Panc1 (cell line): ENCODE data around the gene GPSM1. TPM values are rescaled to one million over a fixed set of nuclear protein-coding genes. Genes with fewer than 3 reads are reported as not detected.

Experiments
- ATAC-seq: fragments of 200-7000 bp; cut with Tn5 transposase; 2 replicates; pipeline ENCODE4 v1.9.1; 2020; ENCODE audit warnings: mild to moderate bottlenecking, moderate library complexity
- BruUV-seq: library from RNA; stranded (reverse); fragments of 400-500 nt; replicated peaks from 2 replicates; lab custom pipeline; 2021; lab: Mats Ljungman, UMichigan
- CTCF ChIA-PET: fragments of 300-600 bp; sonication (Branson Sonifier 250); formaldehyde crosslinking; loops from one replicate; lab custom pipeline; 2022; ENCODE audit warnings: antibody characterized with exemption; lab: Charles Lee
- POLR2A ChIA-PET: fragments of 300-600 bp; sonication (Branson Sonifier 250); formaldehyde crosslinking; loops from one replicate; lab custom pipeline; 2022; ENCODE audit warnings: antibody characterized with exemption; lab: Charles Lee
- DNase-seq: peaks from one replicate; pipeline ENCODE4 v3.0.0-alpha.2; 2010; ENCODE audit warnings: low read depth, low spot score
- H3K27ac ChIP-seq: 2 replicates; pipeline ENCODE4 v1.5.1; 2011; ENCODE audit warnings: mild to moderate bottlenecking, low read length, inconsistent platforms
- H3K27me3 ChIP-seq: fragments of 200-500 bp; sonication (Bioruptor generic); 2 replicates; pipeline ENCODE4 v1.6.0; 2014; ENCODE audit warnings: low read length, inconsistent platforms; ENCODE audit not compliant: control insufficient read depth, insufficient read depth
- H3K36me3 ChIP-seq: fragments of 200-500 bp; sonication (Bioruptor generic); 2 replicates; pipeline ENCODE4 v1.5.1; 2014; ENCODE audit warnings: inconsistent platforms, mild to moderate bottlenecking, low read length, moderate library complexity; ENCODE audit not compliant: control insufficient read depth, insufficient read depth
- H3K4me1 ChIP-seq: 2 replicates; pipeline ENCODE4 v1.5.1; 2011; ENCODE audit warnings: inconsistent platforms, mild to moderate bottlenecking, low read length, moderate library complexity; ENCODE audit not compliant: control insufficient read depth, insufficient read depth
- H3K4me3 ChIP-seq, 2 experiments: 2 replicates each; pipeline ENCODE4 v1.5.1; 2011 to 2012; ENCODE audit warnings: low read depth in 2 of 2, low read length in 2 of 2, mild to moderate bottlenecking in 2 of 2, inconsistent platforms in 1 of 2, moderate library complexity in 1 of 2
- H3K9me3 ChIP-seq: fragments of 200-500 bp; sonication (Bioruptor generic); 2 replicates; pipeline ENCODE4 v1.5.1; 2014; ENCODE audit warnings: low read depth, mild to moderate bottlenecking, inconsistent platforms, low read length, moderate library complexity; ENCODE audit not compliant: control insufficient read depth, insufficient read depth
- CTCF ChIP-seq: fragments of 450-650 bp; IDR thresholded peaks from 2 replicates; pipeline ENCODE4 v1.5.1; 2017; ENCODE audit warnings: mild to moderate bottlenecking
- POLR2AphosphoS5 ChIP-seq: IDR thresholded peaks from 2 replicates; pipeline ENCODE4 v1.6.1; 2012; ENCODE audit warnings: mild to moderate bottlenecking, low read depth, low read length, moderate library complexity
- REST ChIP-seq, 2 experiments: IDR thresholded peaks; 2 replicates each; pipeline ENCODE4 v1.6.1; 2011 to 2012; ENCODE audit warnings: low read depth in 2 of 2, control low read depth in 1 of 2, low read length in 1 of 2, mild to moderate bottlenecking in 1 of 2, moderate library complexity in 1 of 2; ENCODE audit not compliant: insufficient read depth in 1 of 2
- SIN3A ChIP-seq: IDR thresholded peaks from 2 replicates; pipeline ENCODE4 v1.6.1; 2012; ENCODE audit warnings: low read depth, mild to moderate bottlenecking, low read length, moderate library complexity, borderline replicate concordance; ENCODE audit not compliant: insufficient read depth
- TCF7L2 ChIP-seq: IDR thresholded peaks from 2 replicates; pipeline ENCODE4 v1.6.1; 2011; ENCODE audit warnings: mild to moderate bottlenecking, low read depth, low read length, inconsistent platforms
- in situ Hi-C: cut with HindIII; loops from 2 replicates; pipeline ENCODE4 v1.10.0; 2016; ENCODE audit warnings: low sequenced_read_pairs, low pct_unique_long_range_greater_than_20kb
- intact Hi-C: fragments of 100-400 bp; cut with micrococcal nuclease; formaldehyde crosslinking; loops from one replicate; pipeline ENCODE4 v1.10.0; 2022; ENCODE audit not compliant: unreplicated experiment
- total RNA-seq: library from RNA; stranded (reverse); gene quantifications from one replicate; pipeline ENCODE4 v1.2.1, GENCODE V29; 2021; ENCODE audit not compliant: unreplicated experiment

Gene GPSM1
- total RNA-seq, 1 experiment from 2014 or later = 14.2 TPM

- DNase-seq (no peak), ATAC-seq (no peak)
- CTCF ChIA-PET = no interaction called here
- H3K36me3 ChIP-seq = no peaks in the 10 kb centered on the region
- in situ Hi-C loops = no loop called here
- no peak overlapping the region for H3K4me3 ChIP-seq
- H3K4me1 ChIP-seq = no peaks in the 10 kb centered on the region
- H3K27me3 ChIP-seq = no peaks in the 10 kb centered on the region
- no TSS peak for BruUV-seq
- intact Hi-C loops = no loop called here
- POLR2A ChIA-PET = no interaction called here
- no peak overlapping the region for H3K27ac ChIP-seq
- H3K9me3 ChIP-seq = no peaks in the 10 kb centered on the region
- TF ChIP-seq POLR2AphosphoS5 (no peak), SIN3A (no peak), TCF7L2 (no peak), REST (IDR thresholded peaks at IDR 0.05; ENCODE audit: insufficient read depth in 1 of 2, low read depth in 2 of 2, low read length in 1 of 2) (no peak), CTCF (no peak)
Measured at GRCh38 chr9:136381966-136382513, 54.7 kb downstream of the GPSM1 start.

GRCh38 chr9:136383436-136383835, 56.1 kb downstream of the GPSM1 start:
- Histone ChIP-seq H3K36me3 (no peaks in the 10 kb centered on the region), H3K9me3 (no peaks in the 10 kb centered on the region), H3K27me3 (no peaks in the 10 kb centered on the region), H3K27ac (no peak overlapping the region), H3K4me1 (no peaks in the 10 kb centered on the region), H3K4me3 (no peak overlapping the region)
- no peak for DNase-seq
- 0 out of 2 replicates have a peak, but pooled peaks have one; percentile 36 for ATAC-seq
- intact Hi-C loops = no loop called here
- POLR2A ChIA-PET = no interaction called here
- no TSS peak for BruUV-seq
- in situ Hi-C loops = no loop called here
- CTCF ChIA-PET = no interaction called here
- TF ChIP-seq TCF7L2 (no peak), REST (IDR thresholded peaks at IDR 0.05; ENCODE audit: insufficient read depth in 1 of 2, low read depth in 2 of 2, low read length in 1 of 2) (no peak), POLR2AphosphoS5 (no peak), CTCF (no peak), SIN3A (no peak)
